HG02610 (cell line): ENCODE results near the gene KCNH1.
A peak's percentile ranks its signal among the peaks of the same experiment; 100 is the strongest.

ENCODE experiments used
- ATAC-seq: cut with Tn5 transposase; IDR thresholded peaks from one replicate; pipeline ENCODE4 v1.9.1; 2021; ENCODE audit warnings: mild to moderate bottlenecking, moderate library complexity; ENCODE audit not compliant: unreplicated experiment

KCNH1 gene

GRCh38 chr1:211133836-211134669, at the start of gene KCNH1:
KCNH1 (minus strand) TSS chr1:211134148; CDS start chr1:211133945, 203 bp downstream.
- peak; percentile 84 for ATAC-seq

GRCh38 chr1:211182746-211183145, 48.8 kb upstream of the KCNH1 start:
- ATAC-seq = no peak

- no peak for ATAC-seq
These were observed 40.4 kb upstream of the KCNH1 start for GRCh38 chr1:211174375-211174774.

GRCh38 chr1:211172657-211173056, 38.7 kb upstream of the KCNH1 start:
- ATAC-seq = no peak

GRCh38 chr1:211169353-211169752, 35.4 kb upstream of the KCNH1 start:
- no peak for ATAC-seq

GRCh38 chr1:211158866-211159265, 24.9 kb upstream of the KCNH1 start:
- no peak for ATAC-seq

GRCh38 chr1:211155040-211155439, 21.1 kb upstream of the KCNH1 start:
- ATAC-seq = no peak

- ATAC-seq = no peak
These were observed 20.0 kb upstream of the KCNH1 start for GRCh38 chr1:211153932-211154331.

GRCh38 chr1:211148366-211148765, 14.4 kb upstream of the KCNH1 start:
- no peak for ATAC-seq

- no peak for ATAC-seq
These were observed 12.0 kb upstream of the KCNH1 start for GRCh38 chr1:211145944-211146343.

GRCh38 chr1:211135342-211135950, 1.5 kb upstream of the KCNH1 start:
- no peak for ATAC-seq

GRCh38 chr1:211133393-211133835, 534 bp downstream of the KCNH1 start:
- ATAC-seq = no peak

GRCh38 chr1:211132721-211133392, 1.1 kb downstream of the KCNH1 start:
- ATAC-seq = no peak

GRCh38 chr1:211129776-211130175, 4.2 kb downstream of the KCNH1 start:
- no peak for ATAC-seq

- ATAC-seq = no peak
These were observed 6.8 kb downstream of the KCNH1 start for GRCh38 chr1:211127166-211127565.

GRCh38 chr1:211126622-211127021, 7.3 kb downstream of the KCNH1 start:
- ATAC-seq = no peak

GRCh38 chr1:211118407-211119102, 15.4 kb downstream of the KCNH1 start:
- ATAC-seq = no peak

GRCh38 chr1:211114446-211114845, 19.5 kb downstream of the KCNH1 start:
- ATAC-seq = no peak

GRCh38 chr1:211113566-211113965, 20.4 kb downstream of the KCNH1 start:
- no peak for ATAC-seq

- no peak for ATAC-seq
These were observed 22.6 kb downstream of the KCNH1 start for GRCh38 chr1:211111351-211111750.

- no peak for ATAC-seq
These were observed 32.5 kb downstream of the KCNH1 start for GRCh38 chr1:211101481-211101880.
